HG02588 (cell line): ENCODE measurements around the gene RFX7.

ENCODE experiments used
- ATAC-seq: cut with Tn5 transposase; IDR thresholded peaks from one replicate; pipeline ENCODE4 v1.9.1; 2021; ENCODE audit warnings: mild to moderate bottlenecking, moderate library complexity; ENCODE audit not compliant: unreplicated experiment

The RFX7 gene

GRCh38 chr15:56148064-56148463, 95.6 kb downstream of the RFX7 start:
- no peak for ATAC-seq

GRCh38 chr15:56146756-56147155, 96.9 kb downstream of the RFX7 start:
- no peak for ATAC-seq

DNA sequence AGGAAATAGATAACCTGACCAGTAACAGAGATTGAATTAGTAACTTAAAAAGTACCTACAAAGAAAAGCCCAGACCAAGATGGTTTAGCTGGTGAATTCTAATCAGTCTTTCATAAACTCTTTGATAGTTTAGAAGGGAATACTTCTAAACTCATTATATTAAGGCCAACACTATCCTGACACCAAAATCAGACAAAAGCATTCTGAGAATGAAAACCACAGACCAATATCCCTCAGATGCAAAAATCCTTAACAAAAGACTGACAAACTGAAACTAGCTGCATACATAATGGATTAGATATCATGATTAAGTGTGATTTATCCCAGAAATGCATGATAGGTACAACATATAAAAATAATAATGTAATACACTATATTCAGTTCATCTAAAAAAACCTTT, 115.6 kb downstream of the RFX7 start:
- no peak for ATAC-seq

GRCh38 chr15:56126409-56126808, 117.3 kb downstream of the RFX7 start:
- no peak for ATAC-seq

DNA sequence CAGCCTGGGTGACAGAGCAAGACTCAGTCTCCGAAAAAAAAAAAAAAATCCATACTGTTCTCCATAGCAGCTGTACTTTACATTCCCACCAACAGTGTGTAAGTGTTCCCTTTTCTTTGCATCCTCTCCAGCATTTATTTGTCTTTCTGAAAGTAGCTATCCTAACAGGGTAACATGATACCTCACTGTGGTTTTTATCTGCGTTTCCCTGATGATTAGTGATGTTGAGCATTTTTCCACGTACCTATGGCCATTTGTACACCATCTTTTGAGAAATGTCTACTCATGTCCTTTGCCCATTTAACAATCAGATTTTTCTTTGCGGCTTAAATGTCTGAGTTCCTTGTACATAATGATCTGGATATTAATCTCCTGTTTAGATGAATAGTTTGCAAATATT, 119.3 kb downstream of the RFX7 start:
- no peak for ATAC-seq

- no peak for ATAC-seq
Observed at GRCh38 chr15:56105855-56106254, 137.8 kb downstream of the RFX7 start.

DNA sequence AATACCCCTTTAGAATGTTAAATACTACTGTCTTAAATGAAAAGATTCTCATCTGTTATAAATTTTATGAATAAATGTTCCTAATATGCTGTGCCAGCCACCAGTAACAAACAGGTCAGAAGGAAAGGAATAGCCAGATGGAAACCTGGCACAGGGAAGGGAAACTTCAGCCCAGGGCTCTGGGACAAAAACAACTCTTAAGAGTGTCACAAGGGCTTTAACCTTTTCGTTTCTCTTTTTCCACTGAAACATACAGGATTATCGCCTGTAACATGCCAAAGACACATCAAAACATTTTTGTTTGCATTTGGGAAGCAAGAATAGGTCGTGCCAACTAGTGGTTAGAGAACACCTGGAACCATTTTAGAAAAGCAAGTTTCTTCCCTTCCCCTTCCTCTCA, 141.2 kb downstream of the RFX7 start:
- ATAC-seq, result no peak

GRCh38 chr15:56099311-56099710, 144.4 kb downstream of the RFX7 start:
- no peak for ATAC-seq

GRCh38 chr15:56098195-56098863, 145.3 kb downstream of the RFX7 start:
- ATAC-seq, result no peak

GRCh38 chr15:56095406-56095805, 148.3 kb downstream of the RFX7 start:
- no peak for ATAC-seq

DNA sequence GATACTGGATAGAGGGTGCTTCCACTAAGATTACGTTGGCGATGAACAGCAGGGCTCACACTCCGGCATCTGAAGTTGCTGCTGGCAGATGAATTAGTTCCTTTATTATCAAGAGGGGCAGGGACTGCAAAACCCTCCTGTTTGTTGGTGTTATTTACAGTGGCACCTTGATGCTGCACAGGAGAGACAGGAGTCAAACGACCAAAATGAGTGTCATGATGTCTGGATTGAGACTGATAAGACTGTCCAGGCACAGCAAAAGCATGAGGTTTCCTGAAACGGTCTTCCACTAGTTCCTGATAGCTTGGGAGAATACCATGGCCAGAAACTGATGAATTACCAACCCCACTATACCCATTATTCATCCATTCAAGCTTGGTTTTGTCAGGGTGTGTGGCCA, 149.5 kb downstream of the RFX7 start:
- ATAC-seq, result no peak

- ATAC-seq, result no peak
Observed at GRCh38 chr15:56088389-56088788, 155.3 kb downstream of the RFX7 start.

GRCh38 chr15:56086566-56086965, 157.1 kb downstream of the RFX7 start:
- ATAC-seq, result no peak

DNA sequence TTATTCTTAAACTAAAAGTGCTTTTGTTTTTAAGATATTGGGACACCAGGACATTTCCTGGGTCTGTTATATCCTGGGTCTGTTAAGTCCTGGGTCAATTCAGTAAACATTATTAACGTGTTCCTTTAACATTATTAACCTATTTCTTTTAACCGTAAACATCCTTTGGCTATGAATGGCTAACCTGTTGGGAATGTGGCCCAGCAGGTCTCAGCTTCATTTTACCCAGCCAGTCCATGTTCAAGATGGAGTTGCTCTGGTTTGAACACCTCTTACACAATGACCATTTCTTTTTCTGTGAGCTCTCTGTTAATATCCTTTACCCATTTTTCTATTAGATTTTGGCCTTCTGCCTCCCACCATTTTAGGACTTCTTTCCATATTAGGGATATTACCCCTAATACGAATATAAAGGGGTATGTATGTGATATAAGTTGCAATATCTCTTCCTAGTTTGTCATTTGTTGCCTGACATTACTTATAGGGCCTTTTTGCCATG, 161.4 kb downstream of the RFX7 start:
- ATAC-seq, result no peak

DNA sequence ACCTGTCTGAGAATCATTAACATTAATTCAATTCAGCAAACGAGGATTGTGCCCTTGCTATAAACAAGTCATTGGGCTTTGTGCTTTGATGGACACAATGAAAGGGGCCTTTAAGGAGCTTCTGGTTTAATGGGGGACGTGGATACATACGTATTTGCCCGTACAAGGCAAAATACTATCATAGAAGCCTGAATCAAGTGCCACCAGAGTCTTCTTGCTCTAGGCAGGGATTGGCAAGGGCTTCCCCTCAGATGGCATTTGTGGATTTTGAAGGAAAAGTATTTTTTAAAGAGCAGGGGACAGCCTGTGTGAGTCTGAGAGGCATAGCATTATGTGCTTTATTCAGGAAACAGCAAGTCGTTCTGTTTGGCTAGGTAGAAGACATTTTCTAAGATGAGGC, 166.6 kb downstream of the RFX7 start:
- ATAC-seq, result no peak

GRCh38 chr15:56076640-56077039, 167.0 kb downstream of the RFX7 start:
- no peak for ATAC-seq

DNA sequence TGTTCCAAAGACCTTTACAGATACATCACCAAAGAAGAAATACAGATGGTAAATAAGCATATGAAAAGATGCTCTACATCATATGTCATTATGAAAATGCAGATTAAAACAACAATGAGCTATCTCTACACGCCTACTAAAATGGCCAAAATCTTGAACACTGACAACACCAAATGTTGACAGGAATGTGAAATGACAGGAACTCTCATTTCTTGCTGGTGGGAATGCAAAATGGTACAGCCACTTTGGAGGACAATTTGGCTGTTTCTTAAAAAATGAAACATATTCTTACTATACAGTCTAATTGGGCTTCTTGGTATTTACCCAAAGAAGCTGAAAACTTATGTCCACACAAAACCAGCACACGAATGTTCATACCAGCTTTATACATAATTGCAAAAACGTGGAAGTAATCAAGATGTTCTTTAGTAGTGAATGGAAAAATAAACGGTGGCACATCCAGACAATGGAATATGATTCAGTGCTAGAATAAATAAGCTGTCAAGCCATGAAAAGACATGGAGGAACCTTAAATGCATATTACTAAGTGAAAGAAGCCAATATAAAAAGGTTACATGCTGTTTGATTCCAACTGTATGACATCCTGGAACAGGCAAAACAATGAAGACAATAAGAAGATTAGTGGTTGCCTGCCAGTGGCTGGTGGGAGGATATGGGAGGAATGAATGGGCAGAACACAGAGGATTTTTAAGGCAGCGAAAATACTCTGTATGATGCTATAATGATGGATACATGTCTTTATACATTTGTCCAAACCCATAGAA, 169.0 kb downstream of the RFX7 start:
- no peak for ATAC-seq

GRCh38 chr15:56064152-56064551, 179.5 kb downstream of the RFX7 start:
- ATAC-seq, result no peak

- ATAC-seq, result no peak
Observed at GRCh38 chr15:56059716-56060115, 184.0 kb downstream of the RFX7 start.

GRCh38 chr15:56058986-56059385, 184.7 kb downstream of the RFX7 start:
- ATAC-seq, result no peak

- no peak for ATAC-seq
Observed at GRCh38 chr15:56056626-56057025, 187.1 kb downstream of the RFX7 start.

- ATAC-seq, result no peak
Observed at GRCh38 chr15:56053046-56053400, 190.7 kb downstream of the RFX7 start.
